HG03378 (cell line): ENCODE measurements around the gene DEFB123.
A peak's percentile ranks its signal among the peaks of the same experiment; 100 is the strongest.

Experiments used
- ATAC-seq: cut with Tn5 transposase; IDR thresholded peaks from one replicate; pipeline ENCODE4 v1.9.1; 2021; ENCODE audit warnings: mild to moderate bottlenecking, moderate library complexity; ENCODE audit not compliant: unreplicated experiment

DEFB123 gene

GRCh38 chr20:31473331-31474096, 33.1 kb downstream of the DEFB123 start:
- ATAC-seq = peak; percentile 30

- peak; percentile 88 for ATAC-seq
Observed at GRCh38 chr20:31474097-31474436, 33.6 kb downstream of the DEFB123 start.

- ATAC-seq = no peak
Observed at GRCh38 chr20:31474758-31475427, 34.5 kb downstream of the DEFB123 start, which contains the start of the genes DEFB124 and REM1. TSS of gene DEFB124 (minus strand) at chr20:31475127. CDS start at chr20:31473013, 2,114 bp downstream. TSS of gene REM1 (plus strand) at chr20:31475288. CDS start at chr20:31476446, 1,158 bp downstream.

GRCh38 chr20:31475472-31476293, 35.3 kb downstream of the DEFB123 start:
- ATAC-seq = no peak

- no peak for ATAC-seq
Observed at GRCh38 chr20:31476294-31476585, 35.8 kb downstream of the DEFB123 start.

- ATAC-seq = no peak
Observed at GRCh38 chr20:31476643-31477215, 36.3 kb downstream of the DEFB123 start.

- ATAC-seq = no peak
Observed at GRCh38 chr20:31484001-31484400, 43.6 kb downstream of the DEFB123 start.

- no peak for ATAC-seq
Observed at GRCh38 chr20:31485450-31486339, 45.3 kb downstream of the DEFB123 start.

- no peak for ATAC-seq
Observed at GRCh38 chr20:31488115-31488514, 47.7 kb downstream of the DEFB123 start.

GRCh38 chr20:31489152-31489551, 48.7 kb downstream of the DEFB123 start:
- no peak for ATAC-seq

- ATAC-seq = no peak
Observed at GRCh38 chr20:31490752-31491151, 50.3 kb downstream of the DEFB123 start.

GRCh38 chr20:31494131-31494530, 53.7 kb downstream of the DEFB123 start:
- ATAC-seq = no peak

- no peak for ATAC-seq
Observed at GRCh38 chr20:31496761-31497295, 56.4 kb downstream of the DEFB123 start.

- ATAC-seq = no peak
Observed at GRCh38 chr20:31497838-31498540, 57.6 kb downstream of the DEFB123 start.
